Measurements from ENCODE around the gene OR1C1.
"Not testable (repeated sequence)": the region's sequence is repeated elsewhere in the genome, so short reads cannot be mapped to it uniquely, and the experiment has no call there.

The OR1C1 gene, protein sequence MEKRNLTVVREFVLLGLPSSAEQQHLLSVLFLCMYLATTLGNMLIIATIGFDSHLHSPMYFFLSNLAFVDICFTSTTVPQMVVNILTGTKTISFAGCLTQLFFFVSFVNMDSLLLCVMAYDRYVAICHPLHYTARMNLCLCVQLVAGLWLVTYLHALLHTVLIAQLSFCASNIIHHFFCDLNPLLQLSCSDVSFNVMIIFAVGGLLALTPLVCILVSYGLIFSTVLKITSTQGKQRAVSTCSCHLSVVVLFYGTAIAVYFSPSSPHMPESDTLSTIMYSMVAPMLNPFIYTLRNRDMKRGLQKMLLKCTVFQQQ

DNA sequence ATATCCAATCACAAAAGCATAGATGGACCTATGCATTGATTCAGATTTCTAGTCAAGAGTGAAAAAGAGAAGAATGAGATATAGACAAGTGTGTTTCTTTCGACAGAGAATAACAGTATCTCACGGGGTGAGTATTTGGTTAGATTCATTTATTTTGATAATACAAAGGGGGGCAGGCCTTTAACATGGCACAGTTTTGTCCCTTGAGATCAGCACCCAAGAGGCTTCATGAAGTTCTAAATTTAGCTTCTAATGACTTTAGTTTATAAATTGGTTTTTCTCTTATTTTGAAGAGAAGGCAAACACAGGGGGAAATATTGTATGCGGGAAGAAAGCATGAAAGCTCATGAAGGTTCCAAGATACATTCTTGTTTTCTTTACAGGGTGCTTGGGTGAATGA, at the start of gene OR1C1:
TSS of gene OR1C1 (minus strand) at position 101 of the 400 bp plus-strand sequence. CDS start 2,150 bp downstream, outside the sequence.
- DNase-seq = no peak

DNA sequence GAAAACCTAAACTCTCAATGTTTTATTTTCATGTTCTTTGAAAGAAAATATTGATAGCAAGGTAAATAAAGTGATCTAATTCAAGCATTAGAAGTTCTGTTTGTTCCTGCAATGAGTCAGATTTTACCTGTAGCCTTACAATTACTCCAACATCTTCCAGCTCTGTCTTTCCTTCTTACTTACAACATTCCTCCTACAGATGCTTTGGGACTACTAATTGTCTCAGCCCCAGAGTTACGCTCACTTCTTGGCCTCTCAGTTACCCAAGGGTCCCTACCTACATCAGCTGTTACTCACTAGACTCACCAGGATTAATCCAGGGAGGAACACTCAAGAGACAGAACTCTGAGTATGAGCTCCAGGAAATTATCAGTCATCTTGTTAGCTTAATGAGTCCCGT, 37.2 kb upstream of the OR1C1 start:
- DNase-seq = no peak

DNA sequence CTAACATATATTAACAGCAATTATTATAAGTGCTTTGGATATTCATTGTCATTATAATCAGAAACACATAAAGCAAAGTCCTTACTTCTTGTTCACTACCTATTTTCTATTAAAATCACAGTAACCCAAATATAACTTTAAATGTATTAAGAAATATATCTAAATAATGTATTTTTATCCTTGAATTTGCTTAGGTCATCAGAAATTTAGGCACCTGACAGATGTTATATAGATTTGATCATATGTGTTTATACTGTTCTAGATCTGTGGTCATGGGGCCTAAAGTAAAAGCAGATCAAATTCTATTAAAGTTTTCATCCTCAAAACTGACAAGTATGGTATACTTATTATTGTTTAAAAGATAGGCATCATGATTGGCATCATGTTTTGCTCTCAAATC, 9.2 kb upstream of the OR1C1 start:
- DNase-seq = no peak

DNA sequence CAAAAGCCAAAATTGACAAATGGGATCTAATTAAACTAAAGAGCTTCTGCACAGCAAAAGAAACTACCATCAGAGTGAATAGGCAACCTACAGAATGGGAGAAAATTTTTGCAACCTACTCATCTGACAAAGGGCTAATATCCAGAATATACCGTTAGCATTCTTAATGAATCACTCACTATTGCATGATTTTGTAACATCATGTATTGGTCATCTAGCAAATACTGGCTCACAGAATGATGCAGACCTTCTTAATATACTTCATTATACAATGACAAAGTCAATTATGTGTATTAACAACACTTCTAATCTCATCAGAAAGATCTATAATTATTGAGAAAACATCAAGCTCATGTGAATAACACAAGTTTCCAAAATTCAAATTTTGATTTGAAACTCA, 6.0 kb downstream of the OR1C1 start:
- DNase-seq = not testable (repeated sequence)

DNA sequence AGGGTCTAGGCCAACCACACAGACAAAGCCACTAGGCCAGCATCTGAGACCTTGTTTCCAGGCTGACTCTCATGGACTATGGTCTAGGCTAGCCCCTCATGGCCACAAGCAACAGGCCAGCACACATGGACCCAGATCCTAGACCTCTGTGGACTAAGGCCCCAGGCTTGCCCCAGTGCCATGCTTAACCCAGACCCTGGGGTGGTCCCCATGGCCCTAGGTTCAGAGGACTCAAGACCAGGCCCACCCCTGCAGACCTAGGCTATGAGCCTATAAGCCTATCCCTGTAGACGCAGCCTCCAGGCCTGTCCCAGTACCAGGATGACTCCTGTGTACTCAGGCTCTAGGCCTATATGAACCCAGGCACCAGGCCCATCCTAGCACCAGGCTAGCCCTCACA, 10.5 kb downstream of the OR1C1 start:
- DNase-seq = no peak

DNA sequence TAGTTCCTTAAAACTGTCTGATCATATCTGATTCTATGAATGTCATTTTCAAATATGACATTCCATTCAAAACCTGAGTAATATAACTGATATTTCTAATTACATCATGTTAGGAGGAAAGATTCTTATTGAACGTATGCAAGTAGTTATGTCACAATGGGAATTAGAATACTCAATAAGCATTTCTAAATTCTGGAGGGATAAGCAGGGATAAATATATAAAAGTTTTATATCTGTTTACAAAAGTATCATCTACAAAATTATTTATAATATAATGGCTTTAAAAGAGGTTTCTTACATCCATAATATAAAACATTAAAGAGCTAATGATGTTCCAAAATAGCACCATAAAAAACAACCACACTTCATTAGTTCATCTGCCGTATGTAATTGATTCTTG, 12.3 kb downstream of the OR1C1 start, which contains the start of gene OR14A2:
TSS of gene OR14A2 (minus strand) at position 101 of the 400 bp plus-strand sequence.
- DNase-seq = no peak

DNA sequence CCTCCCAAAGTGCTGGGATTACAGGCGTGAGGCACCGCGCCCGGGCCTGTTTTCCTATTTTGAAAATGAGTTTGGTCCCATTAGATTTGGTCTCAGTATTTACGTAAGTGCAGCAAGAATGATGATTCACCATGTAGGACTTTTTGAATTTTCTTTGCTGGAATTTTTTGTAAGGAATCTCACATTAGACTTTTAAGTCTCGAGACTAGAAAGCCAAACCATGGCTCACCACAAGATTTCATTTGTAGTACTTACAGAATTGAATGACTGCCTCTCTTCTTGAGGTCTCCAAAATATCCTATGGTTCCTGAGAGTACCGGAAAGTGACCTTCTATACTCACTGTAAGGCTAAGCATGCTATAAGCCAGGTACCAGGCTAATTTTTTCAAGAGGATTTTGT, 12.7 kb downstream of the OR1C1 start:
- no peak for DNase-seq

DNA sequence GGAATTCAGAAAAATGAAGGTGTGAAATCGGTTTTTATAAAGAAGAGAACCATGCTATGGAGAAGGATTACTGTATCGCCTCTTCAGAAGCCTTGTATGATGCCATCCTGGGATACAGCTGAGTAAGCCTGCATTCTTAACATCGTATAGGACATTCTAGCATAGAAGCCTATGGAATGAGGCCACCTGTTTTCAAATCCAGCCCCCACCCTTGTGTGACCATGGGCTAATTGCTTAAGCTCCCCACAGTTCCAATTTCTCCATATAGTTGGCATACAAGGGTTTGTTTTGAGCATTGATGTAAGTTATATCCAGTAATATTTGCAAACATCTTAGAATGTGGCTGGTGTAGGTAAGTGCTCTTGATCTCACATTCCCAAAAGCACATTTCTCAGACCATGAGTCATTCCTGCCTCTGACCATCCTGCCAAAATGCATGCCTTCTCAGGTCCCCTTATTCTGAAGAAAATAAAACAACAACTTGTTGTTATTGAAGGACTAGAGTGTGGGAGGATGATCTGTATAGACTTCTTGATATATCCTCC, 13.9 kb downstream of the OR1C1 start:
- DNase-seq = no peak

DNA sequence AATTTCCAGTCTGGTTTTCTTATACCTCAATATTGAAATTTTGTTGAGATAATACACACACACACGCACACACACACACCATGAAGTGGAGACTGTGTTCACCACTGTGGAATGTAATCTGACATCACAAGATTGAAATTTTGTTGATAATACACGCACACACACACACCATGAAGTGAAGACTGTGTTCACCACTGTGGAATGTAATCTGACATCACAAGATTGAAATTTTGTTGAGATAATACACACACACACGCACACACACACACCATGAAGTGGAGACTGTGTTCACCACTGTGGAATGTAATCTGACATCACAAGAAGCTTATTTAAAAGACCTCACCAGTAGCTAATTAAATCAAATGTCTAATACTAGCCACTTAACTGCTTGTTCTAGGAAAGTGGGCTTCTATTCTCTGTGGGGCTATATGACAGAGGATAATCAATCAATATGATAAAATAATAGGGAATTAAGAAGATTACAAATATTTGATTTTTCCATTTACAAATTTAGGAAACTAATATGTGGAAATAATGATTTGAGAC, 18.1 kb downstream of the OR1C1 start:
- DNase-seq = not testable (repeated sequence)

DNA sequence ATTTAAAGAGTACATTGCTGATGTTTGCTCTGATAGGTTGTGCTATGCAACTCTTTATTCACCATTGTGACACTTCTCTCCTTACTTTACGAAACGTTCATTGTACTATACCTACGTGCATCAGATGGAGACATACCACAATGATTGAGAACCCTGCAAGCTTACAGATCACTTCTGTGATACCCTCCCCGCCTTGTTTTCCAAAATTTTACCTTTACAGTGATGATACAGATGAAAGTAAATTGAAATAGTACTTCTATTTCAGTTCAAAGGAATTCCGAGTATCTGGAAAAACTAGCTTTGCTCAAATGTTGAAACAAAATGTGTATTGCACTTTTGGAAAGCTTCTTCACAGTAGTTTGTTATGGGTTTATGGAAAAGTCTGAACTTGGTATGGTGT, 18.6 kb downstream of the OR1C1 start:
- DNase-seq = no peak

DNA sequence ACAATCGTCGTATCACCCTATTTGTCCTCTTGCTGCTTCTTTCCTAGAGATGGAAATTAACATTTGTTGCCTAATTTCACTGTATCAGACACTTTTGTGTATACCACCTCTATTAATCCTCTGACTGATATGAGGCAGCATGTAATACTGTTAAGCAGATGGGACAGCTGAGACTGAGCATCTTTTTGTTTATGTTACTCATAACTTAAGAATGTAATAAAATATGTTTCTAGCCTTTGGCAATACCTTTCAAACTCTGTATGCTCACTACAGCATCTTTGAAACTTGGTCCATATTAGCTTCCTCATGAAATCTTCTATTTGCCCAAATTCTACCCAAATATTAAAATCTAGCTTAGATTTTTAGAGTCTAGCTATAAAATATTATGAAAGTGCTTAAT, 19.6 kb downstream of the OR1C1 start:
- DNase-seq = no peak

DNA sequence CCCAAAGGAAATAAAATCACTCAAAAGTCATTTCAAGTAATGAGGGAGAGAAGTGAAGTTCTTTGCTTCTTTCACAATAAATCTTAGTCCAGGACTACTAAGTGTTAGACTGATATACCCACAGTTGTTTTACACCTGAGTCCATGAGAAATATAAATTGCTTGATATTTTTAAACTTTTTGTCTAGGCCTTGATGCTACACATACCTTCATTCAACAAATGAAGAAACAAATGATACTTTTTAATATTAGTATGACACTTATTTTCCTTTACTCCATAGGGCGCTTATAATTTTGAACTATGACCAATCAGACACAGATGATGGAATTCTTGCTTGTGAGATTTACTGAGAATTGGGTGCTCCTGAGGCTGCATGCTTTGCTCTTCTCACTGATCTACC, 22.0 kb downstream of the OR1C1 start, which contains the start of gene OR14K1:
TSS of gene OR14K1 (plus strand) at position 301 of the 400 bp plus-strand sequence. CDS start at position 301, 0 bp downstream.
- DNase-seq = no peak

DNA sequence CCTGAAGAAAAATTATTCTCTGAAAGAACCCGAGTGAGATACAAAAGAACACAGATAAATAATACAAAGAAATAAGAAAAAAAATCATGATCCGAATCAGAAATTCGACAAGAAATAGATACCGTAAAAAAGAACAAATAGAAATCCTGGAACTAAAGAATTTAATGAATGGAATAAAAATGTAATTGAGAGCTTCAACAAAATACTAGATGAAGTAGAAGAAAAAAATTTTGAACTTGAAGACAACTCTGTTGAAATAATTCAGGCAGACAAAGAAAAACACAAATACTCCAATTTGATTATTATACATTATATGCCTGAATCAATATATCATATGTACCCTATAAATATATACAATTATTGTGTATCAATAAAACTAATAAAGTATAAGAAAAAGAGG, 39.1 kb downstream of the OR1C1 start:
- no peak for DNase-seq

DNA sequence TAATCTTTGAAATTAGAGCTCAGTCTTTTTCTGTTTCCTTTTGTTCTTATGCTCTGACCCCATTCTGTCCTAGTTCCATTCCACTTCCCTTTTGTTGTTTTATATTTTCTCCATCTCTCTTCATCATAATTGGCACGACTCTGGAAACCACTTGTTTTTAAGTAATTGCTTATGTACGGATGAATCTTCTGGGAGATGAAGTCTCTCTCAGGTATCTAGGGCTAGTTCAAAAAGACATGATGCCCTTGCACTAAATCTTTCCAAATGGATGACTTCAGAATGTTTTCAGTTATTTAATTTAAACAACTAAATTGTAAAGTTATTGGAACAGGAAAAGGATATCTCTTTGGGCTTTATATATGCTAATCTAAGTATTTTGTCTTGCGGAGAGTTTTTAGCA, 43.8 kb downstream of the OR1C1 start, which contains the start of gene OR6F1:
TSS of gene OR6F1 (minus strand) at position 101 of the 400 bp plus-strand sequence. CDS start 3,891 bp downstream, outside the sequence.
- DNase-seq = no peak

DNA sequence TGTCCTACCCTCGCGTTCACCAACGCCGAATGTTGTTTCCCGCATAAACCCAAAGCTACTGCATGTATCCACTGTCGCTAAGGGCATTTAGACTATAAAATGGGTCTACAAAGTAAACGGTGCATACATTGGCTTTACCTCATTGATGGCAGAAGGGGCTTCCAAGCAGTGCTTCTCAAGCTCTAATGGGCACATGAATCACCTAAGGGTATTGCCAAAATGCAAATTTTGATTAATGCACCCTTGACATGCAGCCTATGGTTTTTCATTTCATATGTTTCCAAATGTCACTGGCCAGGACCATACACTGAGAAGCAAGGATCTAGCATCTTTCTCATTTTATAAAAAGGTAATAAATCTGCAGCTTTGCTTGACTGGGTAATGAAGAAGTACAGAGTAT, 46.6 kb downstream of the OR1C1 start:
- DNase-seq = no peak

DNA sequence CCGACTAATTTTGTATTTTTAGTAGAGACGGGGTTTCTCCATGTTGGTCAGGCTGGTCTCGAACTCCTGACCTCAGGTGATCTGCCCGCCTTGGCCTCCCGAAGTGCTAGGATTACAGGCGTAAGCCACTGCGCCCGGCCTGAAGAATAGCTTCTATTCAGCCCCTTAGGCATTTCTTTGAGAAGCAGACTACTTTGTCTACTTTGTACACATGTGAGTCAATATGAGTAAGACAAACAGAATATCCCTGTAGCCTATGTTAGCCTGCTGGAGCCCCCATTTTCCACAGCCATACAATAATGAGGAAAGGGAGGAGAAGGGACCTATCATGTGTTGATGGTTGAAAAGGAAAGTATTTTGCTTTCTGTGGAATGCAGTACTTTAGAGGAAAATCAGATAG, 49.7 kb downstream of the OR1C1 start:
- DNase-seq = not testable (repeated sequence)

Measured in nucleus accumbens (tissue), 56 donors.